Astrocyte of the spinal cord (primary cell): ENCODE data around the gene MTRR.

Experiments used
- DNase-seq: peaks from one replicate; pipeline ENCODE4 v3.0.0; 2011; ENCODE audit warnings: low read depth, low spot score
- H3K4me3 ChIP-seq: 2 replicates; pipeline ENCODE4 v1.5.1; 2011; ENCODE audit warnings: low read depth, mild to moderate bottlenecking, low read length, moderate library complexity
- in situ Hi-C: cut with HindIII; loops from 2 replicates; pipeline ENCODE4 v1.10.0; 2017; ENCODE audit warnings: low sequenced_read_pairs
- TF ChIP-seq, protein P1 (sequence below): IDR thresholded peaks from 2 replicates; pipeline ENCODE4 v1.5.1; 2012; ENCODE audit warnings: low read depth, mild to moderate bottlenecking, low read length, inconsistent platforms

MTRR gene

DNA sequence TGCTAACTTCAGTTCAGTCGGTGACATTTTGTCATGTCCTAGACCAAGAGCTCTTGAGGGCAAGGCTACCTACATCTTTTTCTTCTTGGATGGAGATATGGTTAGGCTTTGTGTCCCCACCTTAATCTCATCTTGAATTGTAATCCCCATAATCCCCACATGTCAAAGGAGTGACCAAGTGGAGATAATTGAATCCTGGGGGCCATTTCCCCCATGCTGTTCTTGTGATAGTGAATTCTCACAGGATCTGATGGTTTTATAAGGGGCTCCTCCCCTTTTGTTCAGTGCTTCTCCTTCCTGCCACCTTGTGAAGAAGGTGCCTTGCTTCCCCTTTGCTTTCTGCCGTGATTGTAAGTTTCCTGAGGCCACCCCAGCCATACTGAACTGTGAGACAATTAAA is 16.0 kb upstream of the MTRR start:
- no peak overlapping the region for H3K4me3 ChIP-seq
- DNase-seq = no peak
- TF ChIP-seq, protein P1, sequence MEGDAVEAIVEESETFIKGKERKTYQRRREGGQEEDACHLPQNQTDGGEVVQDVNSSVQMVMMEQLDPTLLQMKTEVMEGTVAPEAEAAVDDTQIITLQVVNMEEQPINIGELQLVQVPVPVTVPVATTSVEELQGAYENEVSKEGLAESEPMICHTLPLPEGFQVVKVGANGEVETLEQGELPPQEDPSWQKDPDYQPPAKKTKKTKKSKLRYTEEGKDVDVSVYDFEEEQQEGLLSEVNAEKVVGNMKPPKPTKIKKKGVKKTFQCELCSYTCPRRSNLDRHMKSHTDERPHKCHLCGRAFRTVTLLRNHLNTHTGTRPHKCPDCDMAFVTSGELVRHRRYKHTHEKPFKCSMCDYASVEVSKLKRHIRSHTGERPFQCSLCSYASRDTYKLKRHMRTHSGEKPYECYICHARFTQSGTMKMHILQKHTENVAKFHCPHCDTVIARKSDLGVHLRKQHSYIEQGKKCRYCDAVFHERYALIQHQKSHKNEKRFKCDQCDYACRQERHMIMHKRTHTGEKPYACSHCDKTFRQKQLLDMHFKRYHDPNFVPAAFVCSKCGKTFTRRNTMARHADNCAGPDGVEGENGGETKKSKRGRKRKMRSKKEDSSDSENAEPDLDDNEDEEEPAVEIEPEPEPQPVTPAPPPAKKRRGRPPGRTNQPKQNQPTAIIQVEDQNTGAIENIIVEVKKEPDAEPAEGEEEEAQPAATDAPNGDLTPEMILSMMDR = no peak
- in situ Hi-C loops = no loop called here

DNA sequence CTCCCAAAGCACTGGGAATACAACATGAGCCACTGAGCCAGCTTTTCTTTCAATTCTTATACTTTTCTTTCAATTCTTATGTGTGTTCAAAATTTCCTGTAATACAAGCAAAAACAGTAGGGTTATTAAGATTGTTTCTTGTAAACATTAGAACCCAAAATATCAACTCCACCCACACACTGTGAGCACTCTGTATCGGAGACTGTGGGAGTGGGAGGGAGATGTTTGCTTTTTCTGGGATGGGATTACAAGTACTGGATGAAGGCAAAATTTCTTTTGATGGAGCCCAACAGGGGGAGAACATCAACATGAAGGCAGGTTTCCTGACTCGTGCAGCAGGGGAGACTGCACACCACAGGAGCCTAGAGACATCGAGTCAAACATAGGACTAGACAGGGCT is 13.3 kb upstream of the MTRR start:
- H3K4me3 ChIP-seq = no peak overlapping the region
- no peak for DNase-seq
- TF ChIP-seq, protein P1 = no peak
- in situ Hi-C loops = no loop called here

DNA sequence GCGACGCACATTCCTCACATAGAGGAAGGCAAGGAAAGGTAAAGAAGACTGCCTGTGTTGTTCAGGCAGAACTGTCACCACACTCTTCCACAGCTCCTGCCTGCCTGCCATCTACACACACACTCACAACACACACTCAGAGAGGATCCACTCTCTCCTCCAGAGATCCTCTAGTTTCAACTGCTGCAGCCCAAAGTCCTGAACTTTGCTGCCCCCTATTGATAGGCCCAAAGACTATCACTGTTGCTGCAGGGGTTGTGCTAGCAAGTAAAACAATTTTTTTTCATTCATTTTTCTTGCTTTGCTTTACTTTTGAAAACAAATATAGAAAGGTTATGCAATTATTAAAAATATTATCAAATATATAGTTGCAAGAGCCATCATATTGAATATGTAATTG is 12.1 kb upstream of the MTRR start:
- in situ Hi-C loops = no loop called here
- peak; percentile 22 for DNase-seq

DNA sequence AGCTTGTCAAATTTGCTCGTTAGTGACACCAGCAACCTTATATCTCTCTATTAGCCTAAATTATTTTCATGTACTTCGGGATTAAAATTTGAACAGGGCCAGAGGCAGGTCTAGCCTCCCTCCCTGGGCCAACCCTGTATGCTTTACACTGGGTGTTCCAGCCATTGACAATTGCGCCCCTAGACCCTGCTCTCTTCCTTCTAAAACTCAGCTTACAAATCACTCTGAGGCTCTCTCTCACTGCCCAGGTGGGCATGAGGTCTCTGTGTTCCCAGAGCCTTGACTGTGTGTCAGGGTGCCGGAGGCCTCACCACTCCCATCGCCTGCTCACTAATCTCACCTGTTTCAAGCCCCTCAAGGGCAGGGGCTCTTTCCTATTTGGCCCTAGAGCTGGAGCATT is 11.6 kb upstream of the MTRR start:
- DNase-seq = no peak
- H3K4me3 ChIP-seq = no peak overlapping the region
- in situ Hi-C loops = no loop called here
- TF ChIP-seq, protein P1 = no peak

More for the DNA sequence above, 12.1 kb upstream of the MTRR start:
- no peak overlapping the region for H3K4me3 ChIP-seq
- TF ChIP-seq, protein P1 = peak; percentile 69

DNA sequence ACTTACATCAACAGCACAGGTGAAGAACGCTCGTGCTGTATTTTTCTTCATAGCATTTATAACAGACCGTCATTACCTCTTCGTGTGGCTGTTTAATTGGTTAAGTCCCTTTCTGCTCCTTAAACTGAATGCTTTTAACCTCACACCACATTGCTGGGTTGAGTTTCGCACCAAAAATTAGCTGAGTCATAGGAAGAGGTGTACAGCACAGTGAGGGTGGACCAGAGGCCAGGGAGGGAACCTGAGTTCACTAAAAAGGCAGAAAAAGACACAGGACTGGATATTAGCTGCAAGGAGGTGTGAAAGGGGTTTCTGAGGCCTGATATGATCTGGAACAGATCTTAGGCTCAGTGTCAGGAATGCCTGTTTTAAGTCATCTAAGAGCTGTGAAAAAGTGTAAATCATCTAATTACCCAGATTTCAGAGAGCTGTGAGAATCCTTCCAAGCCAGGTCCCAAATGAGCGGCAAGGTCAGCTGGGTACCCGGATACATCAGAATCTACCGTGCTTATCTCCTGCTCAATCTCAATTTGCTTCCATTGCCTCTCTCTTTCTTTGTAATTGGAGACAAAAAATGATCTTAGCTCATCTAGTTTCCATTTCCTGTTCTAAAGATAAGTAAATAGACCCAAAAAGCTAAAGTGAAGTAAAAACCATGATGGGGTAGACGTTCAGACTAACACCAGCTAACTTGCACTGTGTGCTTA is 10.9 kb upstream of the MTRR start:
- H3K4me3 ChIP-seq = no peak overlapping the region
- in situ Hi-C loops = no loop called here
- DNase-seq = no peak
- TF ChIP-seq, protein P1 = no peak

DNA sequence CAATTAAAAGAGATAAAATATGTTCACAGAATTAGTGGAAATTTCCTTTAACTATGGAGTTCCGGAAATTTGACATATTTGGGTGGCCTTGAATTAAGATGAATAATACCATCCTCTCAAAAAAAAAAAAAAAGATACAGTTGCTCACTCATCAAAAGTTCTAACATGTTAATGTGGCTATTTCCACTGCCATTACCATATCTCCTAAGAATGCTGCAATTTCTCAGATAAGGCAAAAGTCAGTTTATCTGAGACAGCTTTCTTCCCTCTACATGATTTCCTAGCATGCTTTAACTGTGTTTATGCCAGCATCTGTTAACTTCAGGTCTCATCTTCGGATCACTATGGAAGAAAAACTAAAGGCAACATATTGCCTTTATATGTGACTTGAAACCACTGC is 2.8 kb upstream of the MTRR start:
- H3K4me3 ChIP-seq = no peak overlapping the region
- in situ Hi-C loops = no loop called here
- TF ChIP-seq, protein P1 = no peak
- no peak for DNase-seq
